Glomerular visceral epithelial cell (primary cell): Measurements from ENCODE around the gene PSME4.
A peak's percentile ranks its signal among the peaks of the same experiment; 100 is the strongest.
"Not testable (repeated sequence)": the region's sequence is repeated elsewhere in the genome, so short reads cannot be mapped to it uniquely, and the experiment has no call there.

Source experiments
- DNase-seq: peaks from one replicate; pipeline ENCODE4 v3.0.0-alpha.2; 2016; ENCODE audit errors: extremely low spot score

PSME4 gene

GRCh38 chr2:53840580-53840979 is 130.2 kb downstream of the PSME4 start:
- DNase-seq, result no peak

- DNase-seq, result not testable (repeated sequence)
These were observed 140.9 kb downstream of the PSME4 start for GRCh38 chr2:53829980-53830290.

- no peak for DNase-seq
These were observed 141.4 kb downstream of the PSME4 start for GRCh38 chr2:53829273-53829979.

GRCh38 chr2:53828331-53828730 is 142.5 kb downstream of the PSME4 start:
- DNase-seq, result no peak

GRCh38 chr2:53827398-53828175 is 143.2 kb downstream of the PSME4 start:
- no peak for DNase-seq

GRCh38 chr2:53826587-53827397 is 144.0 kb downstream of the PSME4 start:
- no peak for DNase-seq

- no peak for DNase-seq
These were observed 144.8 kb downstream of the PSME4 start for GRCh38 chr2:53826030-53826410.

- DNase-seq, result not testable (repeated sequence)
These were observed 147.2 kb downstream of the PSME4 start for GRCh38 chr2:53823639-53824038.

GRCh38 chr2:53821810-53822209 is 149.0 kb downstream of the PSME4 start:
- DNase-seq, result no peak

- peak; percentile 4 for DNase-seq
These were observed 150.1 kb downstream of the PSME4 start for GRCh38 chr2:53820711-53821110.

- no peak for DNase-seq
These were observed 150.7 kb downstream of the PSME4 start for GRCh38 chr2:53820048-53820447.

- no peak for DNase-seq
These were observed 151.2 kb downstream of the PSME4 start for GRCh38 chr2:53819634-53820033.

- no peak for DNase-seq
These were observed 151.8 kb downstream of the PSME4 start for GRCh38 chr2:53818854-53819435.
